WI38 (cell line): ENCODE results near the gene BHMT.
"Not testable (repeated sequence)": the region's sequence is repeated elsewhere in the genome, so short reads cannot be mapped to it uniquely, and the experiment has no call there.

Experiments
- H3K4me3 ChIP-seq: 2 replicates; pipeline ENCODE4 v1.5.1; 2011; ENCODE audit warnings: low read depth, mild to moderate bottlenecking, control low read depth, low read length
- TF ChIP-seq, protein P1 (sequence below): IDR thresholded peaks from 2 replicates; pipeline ENCODE4 v1.5.1; 2012; ENCODE audit warnings: low read depth, mild to moderate bottlenecking, control low read depth, low read length

BHMT gene

DNA sequence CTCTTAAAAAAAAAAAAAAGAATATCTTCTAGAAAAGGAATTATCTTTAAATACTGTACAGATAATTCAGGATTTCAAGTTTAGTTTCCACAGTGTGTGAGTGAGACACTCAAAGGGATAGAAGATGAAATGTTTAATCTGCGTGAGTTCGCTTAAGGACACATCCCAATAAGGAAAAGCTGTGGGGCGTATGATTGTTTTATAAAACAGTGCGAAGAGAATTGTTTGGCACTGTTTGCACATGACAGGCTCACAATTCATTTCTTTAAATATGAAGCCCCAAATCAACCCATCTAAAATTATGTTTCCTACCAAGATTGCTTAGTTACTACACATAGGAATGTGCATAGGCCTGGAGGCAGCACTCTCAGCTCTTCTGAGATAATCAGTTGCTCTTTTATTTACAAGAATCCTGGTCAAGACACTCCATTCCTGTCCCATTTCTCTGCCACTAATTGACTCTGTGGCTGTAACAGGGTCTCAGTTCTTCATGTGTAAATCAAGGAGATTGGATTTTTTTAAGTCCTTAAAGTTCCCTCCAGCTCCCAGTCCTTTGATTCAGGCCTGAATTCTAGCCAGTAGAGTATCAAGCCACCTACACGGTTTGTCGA is 60.1 kb downstream of the BHMT start:
- H3K4me3 ChIP-seq: no peak overlapping the region
- TF ChIP-seq, protein P1, sequence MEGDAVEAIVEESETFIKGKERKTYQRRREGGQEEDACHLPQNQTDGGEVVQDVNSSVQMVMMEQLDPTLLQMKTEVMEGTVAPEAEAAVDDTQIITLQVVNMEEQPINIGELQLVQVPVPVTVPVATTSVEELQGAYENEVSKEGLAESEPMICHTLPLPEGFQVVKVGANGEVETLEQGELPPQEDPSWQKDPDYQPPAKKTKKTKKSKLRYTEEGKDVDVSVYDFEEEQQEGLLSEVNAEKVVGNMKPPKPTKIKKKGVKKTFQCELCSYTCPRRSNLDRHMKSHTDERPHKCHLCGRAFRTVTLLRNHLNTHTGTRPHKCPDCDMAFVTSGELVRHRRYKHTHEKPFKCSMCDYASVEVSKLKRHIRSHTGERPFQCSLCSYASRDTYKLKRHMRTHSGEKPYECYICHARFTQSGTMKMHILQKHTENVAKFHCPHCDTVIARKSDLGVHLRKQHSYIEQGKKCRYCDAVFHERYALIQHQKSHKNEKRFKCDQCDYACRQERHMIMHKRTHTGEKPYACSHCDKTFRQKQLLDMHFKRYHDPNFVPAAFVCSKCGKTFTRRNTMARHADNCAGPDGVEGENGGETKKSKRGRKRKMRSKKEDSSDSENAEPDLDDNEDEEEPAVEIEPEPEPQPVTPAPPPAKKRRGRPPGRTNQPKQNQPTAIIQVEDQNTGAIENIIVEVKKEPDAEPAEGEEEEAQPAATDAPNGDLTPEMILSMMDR: no peak

DNA sequence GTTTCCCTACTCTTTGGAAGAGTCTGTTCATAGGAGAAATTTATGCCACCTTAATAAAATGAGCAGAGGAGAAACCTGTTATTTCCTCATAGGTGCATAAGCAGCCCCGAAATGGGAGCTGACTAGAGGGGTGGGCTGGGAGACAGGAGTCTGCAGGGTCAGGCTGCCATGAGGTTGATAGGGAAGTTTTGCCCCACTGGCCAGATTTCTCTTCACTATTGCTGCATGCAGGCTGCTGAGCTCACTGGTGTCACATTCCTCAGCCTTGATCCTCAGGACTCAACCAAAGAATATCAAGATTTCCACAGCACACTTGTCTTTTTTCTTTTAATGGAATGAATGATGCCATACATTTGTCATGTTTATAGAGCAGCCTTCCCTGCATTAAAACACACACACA is 60.7 kb downstream of the BHMT start:
- TF ChIP-seq, protein P1: no peak
- H3K4me3 ChIP-seq: no peak overlapping the region

DNA sequence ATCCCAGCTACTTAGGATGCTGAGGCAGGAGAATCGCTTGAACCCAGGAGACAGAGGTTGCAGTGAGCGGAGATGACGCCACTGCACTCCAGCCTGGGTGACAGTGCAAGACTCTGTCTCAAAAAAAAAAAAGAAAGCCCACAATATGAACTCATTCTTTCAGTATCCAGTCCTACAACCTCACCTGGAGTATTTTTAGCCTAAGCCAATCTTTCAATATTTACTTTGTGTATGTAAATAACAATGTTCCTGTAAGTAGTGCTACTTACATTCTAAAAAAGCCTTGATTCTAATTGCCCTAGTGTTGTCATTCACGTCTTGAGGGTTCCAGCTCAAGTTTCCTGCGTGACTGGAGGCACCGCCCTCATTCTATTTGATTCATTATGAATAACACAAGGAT is 62.0 kb downstream of the BHMT start:
- no peak overlapping the region for H3K4me3 ChIP-seq
- TF ChIP-seq, protein P1: no peak

DNA sequence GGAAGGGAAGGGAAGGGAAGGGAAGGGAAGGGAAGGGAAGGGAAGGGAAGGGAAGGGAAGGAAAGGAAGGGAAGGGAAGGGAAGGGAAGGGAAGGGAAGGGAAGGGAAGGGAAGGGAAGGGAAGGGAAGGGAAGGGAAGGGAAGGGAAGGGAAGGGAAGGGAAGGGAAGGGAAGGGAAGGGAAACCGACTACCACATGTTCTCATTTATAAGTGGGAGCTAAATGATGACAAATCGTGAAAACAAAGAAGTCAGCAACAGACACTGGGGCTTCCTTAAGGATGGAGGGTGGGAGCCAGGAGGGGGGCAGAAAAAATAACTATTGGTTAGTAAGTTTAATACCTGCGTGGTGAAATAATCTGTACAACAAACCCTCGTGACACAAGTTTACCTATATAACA is 68.8 kb downstream of the BHMT start:
- H3K4me3 ChIP-seq: not testable (repeated sequence)

DNA sequence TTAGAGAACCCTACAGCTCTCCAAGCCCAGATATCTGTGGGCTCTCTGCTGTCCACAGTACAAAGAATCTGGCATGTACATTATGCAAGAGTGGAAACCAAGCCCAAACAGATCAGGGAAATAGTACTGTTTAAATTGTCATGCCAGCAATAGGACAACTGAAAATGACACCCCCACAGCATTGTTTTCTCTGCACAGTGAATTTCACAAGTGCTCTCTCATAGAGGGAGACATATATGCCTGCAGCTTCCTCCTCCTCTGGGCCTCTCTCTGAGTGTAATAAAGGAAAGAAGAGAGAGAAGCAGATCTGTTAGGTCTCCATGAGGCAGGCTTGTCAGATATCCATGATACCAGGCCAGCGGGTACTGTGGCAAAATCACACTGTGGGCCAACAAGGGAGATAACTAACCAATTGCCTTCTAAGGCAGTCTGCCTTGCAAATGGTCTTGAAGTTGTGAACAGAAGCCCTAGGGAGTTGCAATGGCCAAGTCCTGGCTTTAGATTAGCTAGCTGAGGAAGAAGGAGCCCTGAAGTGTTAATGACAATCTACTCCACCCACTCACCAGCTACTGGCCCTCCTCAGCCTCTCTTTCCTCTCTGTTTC is 69.9 kb downstream of the BHMT start:
- TF ChIP-seq, protein P1: no peak
- no peak overlapping the region for H3K4me3 ChIP-seq
